GM12864 (cell line): ENCODE measurements around the gene CTNNA3.

Source experiments
- DNase-seq: peaks from one replicate; pipeline ENCODE4 v3.0.0-alpha.2; 2011; ENCODE audit warnings: low read depth
- H3K4me3 ChIP-seq: 2 replicates; pipeline ENCODE4 v1.5.1; 2011; ENCODE audit warnings: mild to moderate bottlenecking, low read depth, low read length, control low read depth
- TF ChIP-seq, protein P1 (sequence below): IDR thresholded peaks from 2 replicates; pipeline ENCODE4 v1.5.1; 2011; ENCODE audit warnings: low read depth, mild to moderate bottlenecking, moderate library complexity, low read length, control low read depth, inconsistent platforms; ENCODE audit errors: missing control alignments

The CTNNA3 gene

DNA sequence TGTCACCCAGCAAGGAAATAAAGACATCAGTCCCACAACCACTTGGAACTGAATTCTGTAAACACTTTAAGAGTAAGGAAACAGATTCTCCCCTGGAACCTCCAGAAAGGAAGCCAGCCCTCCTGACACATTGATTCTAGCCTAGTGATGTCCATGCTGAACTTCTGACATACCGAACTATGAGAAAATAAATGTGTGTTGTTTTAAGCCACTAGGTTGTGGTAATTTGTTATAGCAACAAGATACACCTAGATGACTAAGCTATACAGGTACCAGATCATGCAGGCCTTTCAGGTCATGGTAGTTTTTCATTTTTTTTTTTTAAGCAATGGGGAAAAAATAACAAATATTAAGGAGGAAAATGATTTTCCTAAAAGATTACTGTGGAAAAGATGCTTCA lies 807.8 kb downstream of the CTNNA3 start:
- no peak for DNase-seq
- H3K4me3 ChIP-seq: no peak overlapping the region
- TF ChIP-seq, protein P1, sequence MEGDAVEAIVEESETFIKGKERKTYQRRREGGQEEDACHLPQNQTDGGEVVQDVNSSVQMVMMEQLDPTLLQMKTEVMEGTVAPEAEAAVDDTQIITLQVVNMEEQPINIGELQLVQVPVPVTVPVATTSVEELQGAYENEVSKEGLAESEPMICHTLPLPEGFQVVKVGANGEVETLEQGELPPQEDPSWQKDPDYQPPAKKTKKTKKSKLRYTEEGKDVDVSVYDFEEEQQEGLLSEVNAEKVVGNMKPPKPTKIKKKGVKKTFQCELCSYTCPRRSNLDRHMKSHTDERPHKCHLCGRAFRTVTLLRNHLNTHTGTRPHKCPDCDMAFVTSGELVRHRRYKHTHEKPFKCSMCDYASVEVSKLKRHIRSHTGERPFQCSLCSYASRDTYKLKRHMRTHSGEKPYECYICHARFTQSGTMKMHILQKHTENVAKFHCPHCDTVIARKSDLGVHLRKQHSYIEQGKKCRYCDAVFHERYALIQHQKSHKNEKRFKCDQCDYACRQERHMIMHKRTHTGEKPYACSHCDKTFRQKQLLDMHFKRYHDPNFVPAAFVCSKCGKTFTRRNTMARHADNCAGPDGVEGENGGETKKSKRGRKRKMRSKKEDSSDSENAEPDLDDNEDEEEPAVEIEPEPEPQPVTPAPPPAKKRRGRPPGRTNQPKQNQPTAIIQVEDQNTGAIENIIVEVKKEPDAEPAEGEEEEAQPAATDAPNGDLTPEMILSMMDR: no peak

DNA sequence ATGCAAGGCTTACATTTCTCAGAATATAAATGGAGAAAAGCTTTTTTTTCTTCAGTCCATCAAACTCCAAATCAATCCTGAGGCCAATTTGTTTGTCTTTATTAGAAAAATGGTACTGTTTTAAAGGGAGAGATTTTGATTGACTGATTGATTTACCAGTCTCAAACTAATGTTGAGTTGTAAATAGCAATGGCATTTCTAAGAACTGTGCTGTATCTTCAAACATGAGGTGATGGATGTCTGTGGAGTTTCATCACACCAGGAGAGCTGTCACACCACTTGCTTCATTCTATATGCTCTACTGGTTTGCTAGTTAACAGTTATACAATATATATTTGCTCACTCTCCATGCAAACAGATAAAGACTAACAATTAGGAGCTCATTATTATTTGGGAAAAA lies 809.1 kb downstream of the CTNNA3 start:
- TF ChIP-seq, protein P1: no peak
- DNase-seq: no peak
- no peak overlapping the region for H3K4me3 ChIP-seq

DNA sequence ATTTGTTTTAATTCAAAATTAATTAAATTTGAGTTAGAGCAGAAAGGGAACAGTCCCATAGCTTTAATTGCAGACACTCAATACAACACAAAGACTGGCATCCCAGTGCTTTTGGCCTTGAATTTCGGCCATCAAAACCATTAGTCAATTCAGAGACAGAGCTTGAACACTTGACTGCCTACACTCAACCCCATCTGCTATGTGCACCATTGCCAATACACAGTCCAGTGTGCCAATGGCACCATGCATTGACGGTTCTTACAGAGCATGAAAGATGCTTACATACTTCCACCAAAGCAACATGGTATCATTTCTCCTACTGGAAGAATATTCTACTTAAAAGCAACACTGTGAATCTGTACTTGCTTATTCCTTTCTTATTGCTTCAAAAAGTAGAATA lies 813.7 kb downstream of the CTNNA3 start:
- no peak overlapping the region for H3K4me3 ChIP-seq
- TF ChIP-seq, protein P1: no peak
- DNase-seq: no peak

DNA sequence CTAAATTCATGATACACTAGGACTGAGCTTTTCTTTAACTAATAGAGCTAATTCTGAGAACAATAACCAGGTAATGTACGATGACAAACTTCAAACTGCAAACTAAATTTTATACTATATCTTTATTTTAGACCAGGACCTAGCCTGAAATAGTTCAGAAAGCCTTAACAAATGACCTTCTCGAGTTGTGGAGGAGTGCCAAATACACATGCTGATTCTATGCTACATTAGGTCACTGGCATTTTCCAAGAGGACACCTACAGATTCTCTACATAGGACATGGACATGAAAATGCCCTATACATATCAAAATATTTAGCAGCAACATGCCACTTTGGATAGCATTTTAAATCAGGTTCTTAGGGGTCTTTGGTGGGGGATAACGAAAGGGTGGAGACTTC lies 814.2 kb downstream of the CTNNA3 start:
- TF ChIP-seq, protein P1: no peak
- DNase-seq: no peak
- no peak overlapping the region for H3K4me3 ChIP-seq

DNA sequence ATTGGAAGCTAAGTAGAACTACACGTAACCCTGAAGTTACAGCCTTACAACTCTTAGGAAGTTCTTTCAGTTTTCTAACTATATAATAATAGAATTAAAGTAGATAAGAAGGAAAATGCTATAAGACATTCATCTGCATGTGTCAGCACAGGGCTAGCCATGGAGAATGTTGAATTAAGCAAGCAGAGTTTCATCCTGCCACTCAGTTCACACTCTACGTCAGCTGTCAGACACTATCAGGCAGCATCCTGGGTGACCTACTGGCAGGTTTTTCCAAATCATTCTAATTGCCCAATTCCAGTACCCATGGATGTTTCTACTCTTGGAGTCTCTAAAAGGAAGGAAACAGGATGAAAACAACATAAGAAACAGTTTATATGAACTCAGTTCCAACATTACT lies 815.2 kb downstream of the CTNNA3 start:
- TF ChIP-seq, protein P1: no peak
- H3K4me3 ChIP-seq: no peak overlapping the region
- no peak for DNase-seq

DNA sequence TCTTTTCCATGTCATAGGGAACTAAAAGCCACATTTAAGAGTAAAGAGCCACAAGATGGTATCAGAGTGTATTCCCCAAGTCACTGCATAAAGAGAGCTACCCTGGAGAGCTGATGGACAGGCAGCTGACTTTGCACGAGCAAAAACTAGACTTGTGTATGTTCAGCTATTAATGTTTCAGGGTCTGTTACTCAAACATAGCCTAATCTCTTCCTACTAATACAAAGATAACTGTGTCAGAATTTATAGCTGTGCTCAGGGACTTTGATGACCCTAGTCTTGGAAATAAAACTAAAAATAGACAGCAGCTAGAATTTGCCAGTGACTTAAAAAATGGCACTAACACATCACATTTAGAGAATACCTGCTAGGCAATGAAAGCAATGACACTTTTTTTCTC lies 815.7 kb downstream of the CTNNA3 start:
- TF ChIP-seq, protein P1: no peak
- DNase-seq: no peak
- H3K4me3 ChIP-seq: no peak overlapping the region

DNA sequence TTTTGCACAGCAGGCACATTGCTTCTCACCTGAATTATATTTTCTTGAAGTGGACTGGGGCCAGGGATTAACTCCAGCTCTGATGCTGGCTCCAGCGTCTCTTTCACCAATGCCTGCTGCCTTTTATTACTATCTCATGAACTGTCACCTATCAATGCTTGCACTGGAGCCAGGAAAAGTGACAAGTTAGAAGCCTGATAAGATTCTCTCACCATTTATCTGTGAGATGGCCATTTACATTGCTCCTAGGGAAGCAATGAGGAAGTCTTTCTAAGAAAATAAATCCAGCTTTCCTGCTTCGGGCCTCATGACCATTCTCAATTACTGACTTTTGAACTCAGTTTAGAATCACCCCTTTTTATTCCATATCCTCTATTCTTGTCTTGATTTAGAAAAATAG lies 818.6 kb downstream of the CTNNA3 start:
- no peak overlapping the region for H3K4me3 ChIP-seq
- TF ChIP-seq, protein P1: no peak
- no peak for DNase-seq
